ENCODE results near the gene CENPC. TPM values are rescaled to one million over a fixed set of nuclear protein-coding genes. Genes with fewer than 3 reads are reported as not detected.

Gene CENPC
- polyA plus RNA-seq, 2 of the 4 experiments (the other 2 are of a cell fraction) = 5.6 to 9.0 TPM

- no peaks in the 10 kb centered on the region for H3K9me3 ChIP-seq
- DNase-seq (ENCODE audit: low read depth in 1 of 2, low spot score in 1 of 2) (no peak), FAIRE-seq (no peak), ATAC-seq (peak in 1 of 2 experiments; percentile 25; a peak in 3 of 6 replicates)
- ChIA-PET CTCF (no interaction called here), POLR2A (no interaction called here)
- H3K4me3 ChIP-seq = no peak overlapping the region
- TF ChIP-seq FOSL2 (IDR thresholded peaks at IDR 0.05) = no peak
- TF ChIP-seq FOSL2 (CRISPR knock-in tag; IDR thresholded peaks at IDR 0.05) = no peak
- TF ChIP-seq NFE2L2 (conservative IDR thresholded peaks at IDR 0.05; ENCODE audit: low read length) = no peak
- no peak for TF ChIP-seq HMGXB4 (CRISPR knock-in tag; IDR thresholded peaks at IDR 0.05; ENCODE audit: borderline replicate concordance)
- no peak for TF ChIP-seq SREBF2 (IDR thresholded peaks at IDR 0.05)
- no peaks in the 10 kb centered on the region for H3K4me1 ChIP-seq
- WGBS (ENCODE audit: missing lambda C conversion rate) = 81% methylated on average over 4 of the region's 7 CpGs
- H3K27ac ChIP-seq = no peak overlapping the region
- H3K4me2 ChIP-seq = no peak overlapping the region
These were observed 80.1 kb downstream of the CENPC start for GRCh38 chr4:67465032-67465762.

GRCh38 chr4:67460574-67460973 lies 84.7 kb downstream of the CENPC start:
- Histone ChIP-seq H3K27ac (no peak overlapping the region), H3K4me1 (no peaks in the 10 kb centered on the region), H3K9me3 (no peaks in the 10 kb centered on the region), H3K4me3 (no peak overlapping the region), H3K4me2 (no peak overlapping the region)
- TF ChIP-seq NFE2L2 (conservative IDR thresholded peaks at IDR 0.05; ENCODE audit: low read length) (no peak), CBX2 (IDR thresholded peaks at IDR 0.05; ENCODE audit: borderline replicate concordance, low read depth) (no peak), E2F6 (IDR thresholded peaks at IDR 0.05; ENCODE audit: borderline replicate concordance, low read depth) (no peak), JUNB (IDR thresholded peaks at IDR 0.05) (no peak), RCOR1 (IDR thresholded peaks at IDR 0.05; ENCODE audit: low read depth, low read length) (no peak), CHD4 (IDR thresholded peaks at IDR 0.05; ENCODE audit: borderline replicate concordance) (no peak), ATOH8 (CRISPR knock-in tag; IDR thresholded peaks at IDR 0.05; ENCODE audit: low read depth) (no peak), USF2 (IDR thresholded peaks at IDR 0.05) (no peak), ELK1 (IDR thresholded peaks at IDR 0.05; ENCODE audit: low read depth, low read length) (no peak), ZSCAN20 (CRISPR knock-in tag; IDR thresholded peaks at IDR 0.05) (no peak)
- ChIA-PET POLR2A (no interaction called here), CTCF (no interaction called here)
- no peak for ATAC-seq
- WGBS (ENCODE audit: missing lambda C conversion rate) = 91% methylated on average over 1 of the region's 2 CpGs
- no peak for DNase-seq (ENCODE audit: low read depth in 1 of 2, low spot score in 1 of 2)
- no peak for FAIRE-seq

GRCh38 chr4:67459164-67459563 lies 86.1 kb downstream of the CENPC start:
- no peaks in the 10 kb centered on the region for H3K9me3 ChIP-seq
- H3K4me2 ChIP-seq = no peak overlapping the region
- no peak for TF ChIP-seq KDM5A (IDR thresholded peaks at IDR 0.05)
- no peak for FAIRE-seq
- WGBS (ENCODE audit: missing lambda C conversion rate) = 75% methylated on average over 1 of the region's 3 CpGs
- no peak for ATAC-seq
- POLR2A ChIA-PET = no interaction called here
- CTCF ChIA-PET = no interaction called here
- no peak for DNase-seq (ENCODE audit: low read depth in 1 of 2, low spot score in 1 of 2)
- no peak overlapping the region for H3K4me3 ChIP-seq
- no peaks in the 10 kb centered on the region for H3K4me1 ChIP-seq
- no peak overlapping the region for H3K27ac ChIP-seq

Measured in A549 (cell line).